Spleen (tissue), 11 donors: ENCODE data around the gene TTC12. TPM values are rescaled to one million over a fixed set of nuclear protein-coding genes. Genes with fewer than 3 reads are reported as not detected.

Experiments used
- DNase-seq: peaks from one replicate; pipeline ENCODE4 v3.0.0-alpha.2; 2020
- H3K27ac ChIP-seq, 8 donors: fragments of 200-600 bp; sonication (generic) in 7 of 8; 1 replicate in 4 of 8; 2 replicates in 4 of 8; pipeline versions ENCODE4 v1.5.0 to v1.8.0; 2016 to 2021; ENCODE audit warnings: inconsistent platforms in 4 of 8, mild to moderate bottlenecking in 4 of 8, moderate library complexity in 1 of 8
- H3K27me3 ChIP-seq, 7 donors: fragments of 200-600 bp; sonication (generic) in 6 of 7; replicated peaks in 1 of 7; 1 replicate in 4 of 7; 2 replicates in 3 of 7; pipeline versions ENCODE4 v1.5.0 to v1.8.0; 2016 to 2021; ENCODE audit warnings: inconsistent platforms in 3 of 7, mild to moderate bottlenecking in 1 of 7
- H3K36me3 ChIP-seq, 6 donors: fragments of 200-600 bp; sonication (generic) in 5 of 6; 1 replicate in 4 of 6; 2 replicates in 2 of 6; pipeline versions ENCODE4 v1.5.0 to v1.8.0; 2016 to 2021; ENCODE audit warnings: inconsistent platforms in 2 of 6
- H3K4me1 ChIP-seq, 6 donors: fragments of 200-600 bp; sonication (generic) in 5 of 6; 1 replicate in 3 of 6; 2 replicates in 3 of 6; pipeline versions ENCODE4 v1.5.0 to v1.8.0; 2016 to 2021; ENCODE audit warnings: inconsistent platforms in 3 of 6
- H3K4me3 ChIP-seq, 8 donors: fragments of 200-600 bp; sonication (generic) in 7 of 8; 1 replicate in 4 of 8; 2 replicates in 4 of 8; pipeline versions ENCODE4 v1.5.0 to v1.8.0; 2016 to 2021; ENCODE audit warnings: inconsistent platforms in 4 of 8, mild to moderate bottlenecking in 4 of 8, moderate library complexity in 2 of 8
- H3K9me3 ChIP-seq, 8 donors: fragments of 200-600 bp; sonication (generic) in 7 of 8; 1 replicate in 4 of 8; 2 replicates in 4 of 8; pipeline versions ENCODE4 v1.5.0 to v1.8.0; 2016 to 2021; ENCODE audit warnings: inconsistent platforms in 4 of 8
- POLR2A ChIP-seq, 3 donors: fragments of 450-650 bp; IDR thresholded peaks; one replicate each; pipeline ENCODE4 v1.5.1; 2017; ENCODE audit warnings: antibody characterized with exemption in 3 of 3, mild to moderate bottlenecking in 1 of 3
- POLR2AphosphoS5 ChIP-seq, 3 donors: sonication (generic); formaldehyde crosslinking; IDR thresholded peaks; one replicate each; pipeline ENCODE4 v1.5.1; 2017; ENCODE audit warnings: antibody characterized with exemption in 3 of 3
- WGBS, 5 donors: extraction: QIAGEN DNeasy Blood & Tissue Kit in 3 of 5; methylation state at CpG; one replicate each; pipeline versions ENCODE4 v1.1.5 to v1.1.7; 2013 to 2018; 5-methylcytosine and 5-hydroxymethylcytosine counted together
- intact Hi-C: fragments of 100-400 bp; cut with DNase I; formaldehyde crosslinking; loops from one replicate; pipeline ENCODE4 v1.15.0; 2023; ENCODE audit warnings: low total_unique reads
- polyA plus RNA-seq, 3 donors: library from polyadenylated mRNA; stranded (reverse); fragments of 200-250 nt; gene quantifications; one replicate each; pipeline ENCODE4 v1.2.1, GENCODE V29; 2013
- total RNA-seq, 7 donors: library from RNA; depleted of rRNA in 3 of 7; stranded (reverse); fragments of >200 nt in 3 of 7; fragmentation: NEBNext Ultra II Directional in 4 of 7; extraction: Animal tissue kit (Norgen Biotek cat#: 25700) in 4 of 7; gene quantifications; one replicate each; pipeline versions ENCODE4 v1.1.0 to v1.2.1, GENCODE V29; 2016 to 2021
- TF ChIP-seq, protein P1 (sequence below), 11 experiments: fragments of 200-600 bp in 7 of 11; fragments of 450-650 bp in 4 of 11; sonication (generic) in 4 of 11; IDR thresholded peaks in 8 of 11; conservative IDR thresholded peaks in 3 of 11; 1 replicate in 7 of 11; 2 replicates in 4 of 11; pipeline versions ENCODE4 v1.4.0 to v1.8.0; 2016 to 2021; ENCODE audit warnings: antibody characterized with exemption in 11 of 11, inconsistent platforms in 4 of 11, mild to moderate bottlenecking in 1 of 11
- donor health status: healthy with polysubstance abuse.
- donor health status: DM: no; HTN: no; CAD: no; lungs with moderate emphysema.
- donor health status: DM: no; HTN: no; CAD: no.
- donor health status: Bipolar disorder and iron deficiency.
- donor health status: healthy.
- donor health status: DM: no; HTN: no; CAD: no.
- donor health status: DM: yes; HTN: yes; CAD: no.

TTC12 gene
- total and polyA plus RNA-seq, 10 donors = 4.2 to 29.8 (median 14.4) TPM

GRCh38 chr11:113351480-113351879, 37.1 kb downstream of the TTC12 start:
- WGBS, 5 donors = 89 to 95% (median 90%) methylated on average over 4 of the region's 4 CpGs
- no peak overlapping the region for H3K27ac ChIP-seq
- no peaks in the 10 kb centered on the region for H3K4me1 ChIP-seq
- intact Hi-C loops = no loop called here
- no peaks in the 10 kb centered on the region for H3K27me3 ChIP-seq
- peaks cover 4 to 27% (median 21%) of the 10 kb centered on the region in 8 donors for H3K9me3 ChIP-seq
- peaks cover 0 to 84% (median 49%) of the 10 kb centered on the region in 6 donors for H3K36me3 ChIP-seq
- TF ChIP-seq POLR2AphosphoS5 (IDR thresholded peaks at IDR 0.05) = no peak
- TF ChIP-seq, protein P1, sequence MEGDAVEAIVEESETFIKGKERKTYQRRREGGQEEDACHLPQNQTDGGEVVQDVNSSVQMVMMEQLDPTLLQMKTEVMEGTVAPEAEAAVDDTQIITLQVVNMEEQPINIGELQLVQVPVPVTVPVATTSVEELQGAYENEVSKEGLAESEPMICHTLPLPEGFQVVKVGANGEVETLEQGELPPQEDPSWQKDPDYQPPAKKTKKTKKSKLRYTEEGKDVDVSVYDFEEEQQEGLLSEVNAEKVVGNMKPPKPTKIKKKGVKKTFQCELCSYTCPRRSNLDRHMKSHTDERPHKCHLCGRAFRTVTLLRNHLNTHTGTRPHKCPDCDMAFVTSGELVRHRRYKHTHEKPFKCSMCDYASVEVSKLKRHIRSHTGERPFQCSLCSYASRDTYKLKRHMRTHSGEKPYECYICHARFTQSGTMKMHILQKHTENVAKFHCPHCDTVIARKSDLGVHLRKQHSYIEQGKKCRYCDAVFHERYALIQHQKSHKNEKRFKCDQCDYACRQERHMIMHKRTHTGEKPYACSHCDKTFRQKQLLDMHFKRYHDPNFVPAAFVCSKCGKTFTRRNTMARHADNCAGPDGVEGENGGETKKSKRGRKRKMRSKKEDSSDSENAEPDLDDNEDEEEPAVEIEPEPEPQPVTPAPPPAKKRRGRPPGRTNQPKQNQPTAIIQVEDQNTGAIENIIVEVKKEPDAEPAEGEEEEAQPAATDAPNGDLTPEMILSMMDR (IDR thresholded peaks at IDR 0.05 in 8 of 11, conservative IDR thresholded peaks at IDR 0.05 in 3 of 11) = no peak
- TF ChIP-seq POLR2A (IDR thresholded peaks at IDR 0.05) = no peak
- no peak for DNase-seq
- no peak overlapping the region for H3K4me3 ChIP-seq

- TF ChIP-seq POLR2AphosphoS5 (IDR thresholded peaks at IDR 0.05) = no peak
- no peak for TF ChIP-seq POLR2A (IDR thresholded peaks at IDR 0.05)
- TF ChIP-seq, protein P1 (IDR thresholded peaks at IDR 0.05 in 8 of 11, conservative IDR thresholded peaks at IDR 0.05 in 3 of 11) = no peak
- no peak for DNase-seq
- intact Hi-C loops = no loop called here
- WGBS, 5 donors = 91 to 96% (median 92%) methylated on average over 3 of the region's 3 CpGs
- Histone ChIP-seq H3K4me3 (no peak overlapping the region), H3K36me3 (peaks cover 3 to 100% (median 71%) of the 10 kb centered on the region in 6 donors), H3K4me1 (no peaks in the 10 kb centered on the region), H3K27me3 (no peaks in the 10 kb centered on the region), H3K9me3 (peaks cover 5 to 35% (median 29%) of the 10 kb centered on the region in 8 donors), H3K27ac (no peak overlapping the region)
Observed at GRCh38 chr11:113356203-113356602, 41.8 kb downstream of the TTC12 start.

GRCh38 chr11:113363406-113363805, 49.0 kb downstream of the TTC12 start:
- no peaks in the 10 kb centered on the region for H3K4me1 ChIP-seq
- H3K36me3 ChIP-seq = peaks cover 6 to 100% (median 64%) of the 10 kb centered on the region in 6 donors
- no peak overlapping the region for H3K27ac ChIP-seq
- H3K27me3 ChIP-seq = no peaks in the 10 kb centered on the region
- intact Hi-C loops = no loop called here
- H3K4me3 ChIP-seq = no peak overlapping the region
- no peaks in the 10 kb centered on the region for H3K9me3 ChIP-seq
- TF ChIP-seq POLR2AphosphoS5 (IDR thresholded peaks at IDR 0.05) (no peak), POLR2A (IDR thresholded peaks at IDR 0.05) (no peak)
- TF ChIP-seq, protein P1 (IDR thresholded peaks at IDR 0.05 in 8 of 11, conservative IDR thresholded peaks at IDR 0.05 in 3 of 11) = no peak
- 45 to 67% (median 49%) methylated on average over 5 of the region's 5 CpGs for WGBS, 5 donors
- no peak for DNase-seq

GRCh38 chr11:113363996-113364641, 49.7 kb downstream of the TTC12 start:
- Histone ChIP-seq H3K4me1 (no peaks in the 10 kb centered on the region), H3K36me3 (peaks cover 6 to 100% (median 63%) of the 10 kb centered on the region in 6 donors), H3K27me3 (no peaks in the 10 kb centered on the region), H3K9me3 (no peaks in the 10 kb centered on the region), H3K27ac (no peak overlapping the region), H3K4me3 (no peak overlapping the region)
- TF ChIP-seq POLR2AphosphoS5 (IDR thresholded peaks at IDR 0.05) (no peak), POLR2A (IDR thresholded peaks at IDR 0.05) (no peak)
- TF ChIP-seq, protein P1 (IDR thresholded peaks at IDR 0.05 in 8 of 11, conservative IDR thresholded peaks at IDR 0.05 in 3 of 11) = no peak
- intact Hi-C loops = no loop called here
- no peak for DNase-seq
- 75 to 82% (median 80%) methylated on average over 7 of the region's 7 CpGs for WGBS, 5 donors
